NCI-H1048 (cell line): ENCODE results near the gene RASSF10.
"Not testable (repeated sequence)": the region's sequence is repeated elsewhere in the genome, so short reads cannot be mapped to it uniquely, and the experiment has no call there.

Experiments used
- DNase-seq: peaks from one replicate; lab custom pipeline; 2025; lab: John Stamatoyannopoulos, UW

RASSF10 gene

DNA sequence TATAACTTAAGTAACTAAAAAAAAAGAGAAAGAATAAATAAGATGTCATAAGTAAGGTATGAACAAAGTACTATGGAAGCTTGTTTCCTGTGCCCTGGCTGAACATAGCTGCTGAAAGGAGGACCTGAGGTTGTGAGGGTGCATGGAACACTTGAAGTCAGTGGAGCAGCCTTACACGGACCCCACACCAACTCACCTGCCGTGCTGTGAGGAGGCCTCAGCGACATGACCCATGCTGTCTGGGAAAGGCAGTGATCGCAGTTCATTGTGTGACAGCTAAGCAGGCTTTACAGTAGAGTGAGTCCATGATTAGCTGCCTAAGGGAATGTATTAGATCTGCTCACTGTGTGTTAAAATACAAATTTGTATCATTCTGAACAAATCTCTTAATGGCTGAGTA is 17.6 kb downstream of the RASSF10 start:
- no peak for DNase-seq

DNA sequence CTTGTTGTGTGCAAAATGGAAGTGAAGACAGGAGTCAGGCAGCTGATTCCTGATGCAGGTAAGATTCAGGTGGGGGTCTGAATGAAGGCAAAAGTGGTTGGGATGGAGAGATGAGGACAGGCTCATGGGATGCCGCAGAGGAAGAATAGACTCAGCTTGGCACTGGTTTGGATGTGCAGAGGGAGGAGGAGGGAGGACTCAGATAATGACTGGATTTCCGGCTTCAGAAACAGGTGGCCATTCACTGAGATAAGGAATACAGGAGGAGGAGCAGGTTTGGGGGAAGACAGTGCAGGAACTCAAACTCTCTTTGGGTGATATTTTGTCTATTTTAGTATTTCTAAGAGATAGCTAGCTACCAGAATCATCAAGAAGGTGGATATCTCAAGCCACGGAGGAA is 19.2 kb downstream of the RASSF10 start:
- DNase-seq: no peak

DNA sequence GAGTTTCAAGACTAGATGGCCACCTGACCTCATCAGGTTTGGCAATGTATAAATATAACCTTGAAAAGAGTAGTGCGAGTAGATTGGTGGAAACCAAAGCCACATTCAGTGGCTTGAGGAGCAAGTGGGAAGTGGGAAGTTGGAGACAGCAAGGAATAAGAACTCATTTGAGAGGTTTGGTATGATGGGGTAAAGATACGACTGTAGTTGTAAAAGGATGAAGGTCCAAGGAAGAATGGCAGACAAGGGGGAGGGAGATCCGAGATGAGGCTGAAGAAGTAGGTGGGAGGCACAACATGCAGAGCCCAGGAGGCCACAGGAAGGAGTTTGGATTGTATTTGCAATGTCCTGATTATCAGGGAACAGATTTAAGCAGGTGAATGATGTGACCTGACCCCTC is 20.8 kb downstream of the RASSF10 start:
- DNase-seq: no peak

DNA sequence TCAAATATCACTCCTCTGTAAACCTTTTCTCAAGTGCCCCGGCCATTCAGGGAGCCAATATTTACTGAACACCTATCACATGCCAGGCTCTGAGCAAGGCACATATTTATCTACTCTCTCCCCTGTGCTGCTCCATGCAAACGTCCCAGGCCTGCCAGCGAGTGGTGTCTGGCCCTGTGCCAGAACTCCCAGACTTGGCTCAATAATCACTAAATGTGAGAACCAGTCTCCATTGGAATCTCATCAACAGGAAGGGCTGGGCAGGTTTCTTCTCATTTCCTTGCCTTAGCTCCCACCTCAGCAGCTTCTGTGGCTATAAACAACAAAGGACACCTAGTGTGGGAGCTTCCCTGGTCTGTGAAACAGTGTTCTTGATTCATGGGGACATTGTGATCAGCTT is 21.7 kb downstream of the RASSF10 start:
- no peak for DNase-seq

DNA sequence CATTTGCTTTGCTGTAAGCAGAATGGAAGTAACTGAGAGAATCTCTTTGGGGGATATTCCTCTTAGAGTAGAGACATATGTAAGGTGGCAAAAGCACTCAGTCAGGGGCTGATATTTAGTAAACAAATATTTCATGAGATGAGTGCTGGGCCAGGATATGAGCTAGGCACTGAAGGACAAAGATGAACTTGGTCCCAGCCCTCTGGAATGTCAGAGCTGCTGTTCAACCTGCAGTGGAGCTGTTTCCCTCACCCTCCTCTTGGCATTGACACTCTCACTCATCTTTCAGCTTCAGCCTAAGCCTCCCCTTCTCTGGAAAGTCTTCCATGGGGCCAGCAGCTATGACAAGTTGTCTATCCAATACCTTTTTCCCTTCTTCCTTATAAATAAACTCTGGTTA is 22.2 kb downstream of the RASSF10 start:
- DNase-seq: no peak

DNA sequence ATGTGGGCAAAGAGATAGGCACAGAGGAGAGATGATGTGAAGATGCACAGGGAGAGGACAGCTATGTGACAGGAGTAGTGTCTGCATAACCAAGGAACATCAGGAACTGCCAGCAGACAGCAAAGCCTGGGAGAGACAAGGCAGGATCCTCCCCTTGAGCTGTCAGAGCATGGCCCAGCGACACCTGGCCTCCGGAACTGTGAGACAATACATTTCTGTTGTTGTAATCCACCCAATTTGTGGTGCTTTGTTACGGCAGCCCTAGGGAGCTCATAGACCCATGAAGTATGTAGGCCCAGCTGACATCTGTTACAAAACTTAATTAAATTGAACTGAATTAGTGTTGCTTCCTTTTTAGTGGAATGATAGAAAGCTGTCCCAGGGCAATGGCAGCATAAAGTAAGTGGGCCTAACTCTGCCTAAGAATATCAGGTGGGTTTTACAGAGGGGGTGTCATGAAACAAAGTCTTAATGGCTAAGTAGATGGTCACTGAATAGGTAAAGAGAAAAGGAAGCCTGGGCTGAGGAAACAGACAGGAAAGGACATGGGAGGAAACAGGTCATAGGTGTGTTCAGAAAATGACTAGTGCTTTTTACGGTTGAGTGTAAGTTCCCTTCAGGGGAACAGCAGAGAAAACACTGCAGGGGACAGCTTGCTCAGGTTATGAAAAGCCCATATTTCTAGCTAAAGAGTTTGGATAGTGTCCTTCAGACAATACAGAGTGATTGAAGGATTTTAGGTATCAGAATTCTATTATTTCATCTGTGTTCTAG is 24.8 kb downstream of the RASSF10 start:
- no peak for DNase-seq

- no peak for DNase-seq
Observed at GRCh38 chr11:13035711-13036110, 26.6 kb downstream of the RASSF10 start.

DNA sequence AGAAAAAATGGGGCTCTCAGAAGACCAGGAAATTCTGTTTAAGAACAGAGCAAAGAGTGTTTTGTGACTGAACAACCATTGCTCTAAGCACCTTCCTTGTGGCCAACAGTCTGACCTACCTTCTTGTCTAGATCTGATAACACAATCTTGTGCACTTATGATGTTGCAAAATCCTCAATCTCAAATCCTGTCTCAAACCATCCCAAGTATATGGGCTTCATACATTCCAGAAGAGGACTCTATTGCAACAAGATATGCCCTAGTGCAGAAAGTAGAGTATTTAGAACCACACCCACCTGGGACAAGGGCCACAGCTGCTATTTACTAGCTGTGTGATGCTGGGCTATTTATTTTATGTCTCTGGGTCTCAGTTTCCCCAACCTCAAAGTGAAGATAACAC is 27.1 kb downstream of the RASSF10 start:
- no peak for DNase-seq

- DNase-seq: no peak
Observed at GRCh38 chr11:13038366-13038765, 29.2 kb downstream of the RASSF10 start.

DNA sequence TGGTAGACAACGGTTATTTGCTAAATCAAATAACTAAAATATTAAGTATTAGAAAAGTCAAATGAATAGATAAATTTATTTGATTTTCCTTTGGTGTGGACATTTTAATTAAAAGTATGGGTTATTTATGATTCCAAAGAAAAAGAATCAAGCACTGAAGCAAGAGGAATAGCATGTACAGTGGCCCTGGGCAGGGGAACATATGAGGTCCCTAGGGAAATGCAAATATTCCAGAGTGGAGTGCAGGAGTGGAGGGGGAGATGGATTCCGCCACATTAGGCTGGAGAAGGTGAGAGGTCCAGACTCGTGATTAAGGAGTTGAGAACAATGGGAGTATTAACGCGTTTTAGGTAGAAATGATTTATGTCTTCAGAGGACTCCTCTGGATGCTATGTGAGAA is 30.0 kb downstream of the RASSF10 start:
- no peak for DNase-seq

DNA sequence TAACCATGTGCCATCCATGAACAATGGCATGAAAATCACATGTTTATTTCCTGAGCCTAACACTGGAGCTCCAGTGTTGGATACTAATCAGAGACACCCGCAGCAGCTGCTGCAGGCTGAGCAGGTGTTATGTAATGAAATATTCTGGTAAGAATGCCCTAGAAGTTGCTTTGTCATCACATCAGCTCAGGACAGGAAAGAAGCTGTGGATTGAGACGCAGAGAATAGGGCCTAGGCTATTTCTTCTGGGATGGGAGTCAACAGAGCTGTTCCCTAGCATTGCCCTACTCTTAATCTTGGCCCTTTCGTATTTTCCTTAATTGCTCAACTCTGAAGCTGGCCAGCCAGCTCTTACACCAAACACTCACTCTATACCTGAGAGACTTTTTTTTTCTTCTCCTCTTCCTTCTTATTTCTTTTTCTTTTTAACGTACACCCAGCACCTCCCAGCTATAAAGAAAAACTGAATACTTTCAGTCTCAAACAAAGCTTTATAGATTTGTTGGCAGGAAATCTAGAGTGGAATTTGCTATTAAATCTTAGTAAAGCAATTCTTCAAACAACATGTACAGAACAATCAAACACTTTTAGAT is 31.9 kb downstream of the RASSF10 start:
- DNase-seq: no peak

DNA sequence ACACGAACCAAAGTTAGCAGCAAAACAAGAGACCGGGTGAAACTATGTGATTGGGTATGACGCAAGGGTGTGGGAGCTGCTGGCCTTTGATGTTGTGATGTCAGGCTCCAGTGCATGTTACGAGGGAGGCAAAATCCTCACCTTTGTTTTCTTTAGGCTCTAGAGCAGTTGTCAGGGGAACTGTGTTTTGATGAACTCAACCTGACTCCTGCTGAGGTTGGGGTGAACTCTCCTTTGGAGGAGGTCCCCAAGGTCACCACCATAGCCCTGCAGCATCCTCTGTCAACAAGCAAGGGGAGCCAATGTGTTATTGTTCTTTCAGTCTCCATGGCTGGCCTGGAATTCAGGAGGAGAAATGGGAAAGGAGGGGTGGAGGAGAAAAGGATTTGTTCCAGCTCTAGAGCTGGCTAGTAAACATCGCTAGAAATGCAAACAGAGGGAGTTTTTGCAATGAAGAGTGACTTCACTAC is 33.8 kb downstream of the RASSF10 start:
- DNase-seq: no peak

GRCh38 chr11:13043912-13044628 is 35.0 kb downstream of the RASSF10 start:
- DNase-seq: no peak

GRCh38 chr11:13045089-13045488 is 36.0 kb downstream of the RASSF10 start:
- DNase-seq: not testable (repeated sequence)

- DNase-seq: no peak
Observed at GRCh38 chr11:13045734-13046133, 36.6 kb downstream of the RASSF10 start.

GRCh38 chr11:13046637-13047570 is 37.8 kb downstream of the RASSF10 start:
- DNase-seq: no peak

DNA sequence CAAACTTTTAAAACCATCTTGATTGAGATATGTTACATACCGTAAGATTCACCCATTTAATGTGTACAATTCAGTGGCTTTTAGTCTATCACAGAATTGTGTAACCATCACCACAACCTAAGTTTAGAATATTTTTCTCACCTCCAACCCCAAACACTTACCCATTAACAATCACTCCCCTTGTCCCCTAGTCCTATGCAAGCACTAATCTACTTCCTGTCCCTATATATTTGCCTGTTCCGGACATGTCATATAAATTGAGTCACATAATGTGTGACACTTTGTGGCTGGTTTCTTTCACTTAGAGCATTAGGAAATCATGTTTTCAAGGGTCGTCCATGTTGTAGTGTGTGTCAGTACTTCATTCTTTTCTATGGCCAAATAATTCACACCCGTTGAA is 38.8 kb downstream of the RASSF10 start:
- DNase-seq: no peak

DNA sequence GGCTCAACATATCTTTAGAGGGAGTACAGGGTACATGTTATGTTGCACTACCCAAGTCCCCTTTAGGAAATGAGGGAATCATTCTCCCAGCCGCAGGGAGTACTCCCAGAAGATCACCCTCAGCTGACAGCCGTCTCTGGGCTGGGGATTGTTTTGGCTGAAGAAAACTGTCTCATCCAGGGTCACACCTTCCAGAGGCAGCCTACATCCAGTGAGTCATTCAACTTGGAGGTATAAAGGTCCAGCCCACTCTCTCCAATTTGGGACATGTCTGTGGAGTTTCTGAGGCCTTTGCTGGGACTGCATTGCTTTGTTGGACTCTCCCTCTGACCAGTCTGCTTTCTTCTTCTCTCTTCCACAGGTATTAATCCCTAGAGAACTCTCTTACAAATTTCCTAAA is 42.1 kb downstream of the RASSF10 start:
- DNase-seq: no peak

- DNase-seq: no peak
Observed at GRCh38 chr11:13052130-13052571, 43.0 kb downstream of the RASSF10 start.

GRCh38 chr11:13053255-13053917 is 44.3 kb downstream of the RASSF10 start:
- DNase-seq: no peak

- no peak for DNase-seq
Observed at GRCh38 chr11:13054278-13054677, 45.2 kb downstream of the RASSF10 start.
